IPS-NIHi11 (cell line): ENCODE measurements around the gene GGA3.
A peak's percentile ranks its signal among the peaks of the same experiment; 100 is the strongest.
"Not testable (repeated sequence)": the region's sequence is repeated elsewhere in the genome, so short reads cannot be mapped to it uniquely, and the experiment has no call there.

ENCODE experiments used
- DNase-seq: peaks from one replicate; pipeline ENCODE4 v3.0.0; 2012; ENCODE audit warnings: mixed read lengths, low spot score

Gene GGA3

DNA sequence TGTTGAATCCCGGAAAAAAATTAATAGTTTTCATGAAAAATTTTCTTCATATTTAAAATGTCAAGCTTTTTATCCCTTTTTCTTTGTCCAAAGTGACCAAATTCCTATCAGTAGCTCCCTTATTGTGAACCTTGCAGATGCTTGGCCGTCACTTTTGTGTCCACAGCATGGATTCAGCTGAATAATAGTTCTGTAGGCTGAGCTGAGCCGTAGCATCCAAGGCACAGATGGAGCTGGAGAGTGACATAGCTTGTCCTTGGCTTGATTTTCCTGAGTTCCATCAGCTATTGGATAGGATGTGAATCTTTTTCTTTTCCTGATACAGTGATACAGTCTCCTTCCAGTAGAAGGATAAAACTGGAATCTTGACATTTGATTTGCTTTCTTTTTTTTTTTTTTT is 52.3 kb downstream of the GGA3 start:
- DNase-seq = no peak

GRCh38 chr17:75208161-75208560 is 53.2 kb downstream of the GGA3 start:
- no peak for DNase-seq

DNA sequence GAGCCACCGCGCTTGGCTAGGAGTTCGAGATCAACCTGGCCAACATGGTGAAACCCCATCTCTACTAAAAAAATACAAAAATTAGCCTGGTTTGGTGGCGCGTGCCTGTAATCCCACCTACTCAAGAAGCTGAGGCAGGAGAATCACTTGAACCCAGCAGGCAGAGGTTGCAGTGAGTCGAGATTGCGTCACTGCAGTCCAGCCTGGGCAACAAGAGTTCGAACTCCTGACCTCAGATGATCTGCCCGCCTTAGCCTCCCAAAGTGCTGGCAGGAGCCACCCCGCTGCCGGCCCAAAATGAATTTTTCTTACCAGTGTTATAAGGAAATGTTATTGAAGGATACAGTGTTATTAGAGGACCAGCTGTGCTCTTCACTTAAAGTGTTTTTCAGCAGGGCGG is 53.6 kb downstream of the GGA3 start:
- DNase-seq = no peak

DNA sequence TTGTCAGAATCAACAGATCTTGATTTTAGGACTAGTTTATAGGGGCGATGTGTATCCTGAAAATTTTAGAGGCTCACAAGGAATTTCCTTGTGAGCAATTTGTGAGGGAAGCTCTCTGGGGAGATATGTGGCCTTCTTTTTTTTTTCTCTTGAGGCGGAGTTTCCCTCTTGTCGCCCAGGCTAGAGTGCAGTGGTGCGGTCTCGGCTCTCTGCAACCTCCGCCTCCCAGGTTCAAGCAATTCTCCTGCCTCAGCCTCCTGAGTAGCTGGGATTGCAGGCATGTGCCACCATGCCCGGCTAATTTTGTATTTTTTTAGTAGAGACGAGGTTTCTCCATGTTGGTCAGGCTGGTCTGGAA is 54.4 kb downstream of the GGA3 start:
- not testable (repeated sequence) for DNase-seq

DNA sequence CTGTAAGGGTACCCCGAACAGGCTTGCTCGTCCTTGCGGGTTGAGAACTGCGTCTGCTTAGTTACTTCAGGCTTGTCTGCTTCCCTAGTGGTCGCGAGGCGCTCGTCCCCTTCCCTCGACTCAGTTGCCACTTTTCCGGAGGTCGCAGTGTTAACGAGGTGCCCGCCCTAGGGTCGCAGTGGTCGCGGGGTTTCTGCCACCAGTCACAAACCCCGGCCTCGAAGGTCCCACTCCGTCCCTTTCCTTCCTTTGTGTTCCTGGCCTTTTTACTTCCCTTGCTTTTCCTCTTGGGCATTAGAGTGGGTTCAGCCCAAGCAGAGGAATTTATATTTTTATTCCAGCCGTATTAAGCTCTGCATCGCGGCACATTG is 55.6 kb downstream of the GGA3 start:
- DNase-seq = no peak

GRCh38 chr17:75205037-75205792 is 56.2 kb downstream of the GGA3 start, which contains the start of gene NUP85:
NUP85 (plus strand) TSS chr17:75205679; CDS start chr17:75205762, 83 bp downstream.
- DNase-seq = peak; percentile 100

DNA sequence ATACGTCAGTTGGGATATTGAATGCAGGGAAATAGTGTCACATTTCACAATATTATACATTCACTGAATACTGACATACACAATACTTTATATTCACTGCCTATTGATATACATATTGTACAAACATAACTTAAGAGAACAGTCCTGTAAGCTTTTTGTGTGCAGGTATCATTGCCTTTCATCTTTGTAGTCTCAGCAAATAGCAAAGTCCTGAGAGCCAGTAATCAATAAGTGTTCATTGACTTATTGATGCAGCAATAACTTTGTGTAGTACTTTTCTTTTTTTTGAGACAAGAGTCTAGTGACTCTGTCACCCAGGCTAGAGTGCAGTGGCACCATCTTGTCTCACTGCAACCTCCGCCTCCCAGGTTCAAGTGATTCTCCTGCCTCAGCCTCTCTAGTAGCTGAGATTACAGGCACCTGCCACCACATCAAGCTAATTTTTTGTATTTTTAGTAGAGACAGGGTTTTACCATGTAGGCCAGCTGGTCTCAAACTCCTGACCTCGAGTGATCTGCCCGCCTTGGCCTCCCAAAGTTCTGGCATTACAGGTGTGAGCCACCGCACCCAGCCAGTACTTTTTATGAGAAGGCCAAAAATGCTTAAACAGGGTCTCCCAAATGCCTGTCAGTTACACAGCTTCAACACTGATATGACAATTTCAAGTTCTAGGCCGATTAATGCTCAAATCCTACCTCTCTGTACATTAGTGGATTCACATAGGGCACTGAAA is 61.4 kb downstream of the GGA3 start:
- no peak for DNase-seq

DNA sequence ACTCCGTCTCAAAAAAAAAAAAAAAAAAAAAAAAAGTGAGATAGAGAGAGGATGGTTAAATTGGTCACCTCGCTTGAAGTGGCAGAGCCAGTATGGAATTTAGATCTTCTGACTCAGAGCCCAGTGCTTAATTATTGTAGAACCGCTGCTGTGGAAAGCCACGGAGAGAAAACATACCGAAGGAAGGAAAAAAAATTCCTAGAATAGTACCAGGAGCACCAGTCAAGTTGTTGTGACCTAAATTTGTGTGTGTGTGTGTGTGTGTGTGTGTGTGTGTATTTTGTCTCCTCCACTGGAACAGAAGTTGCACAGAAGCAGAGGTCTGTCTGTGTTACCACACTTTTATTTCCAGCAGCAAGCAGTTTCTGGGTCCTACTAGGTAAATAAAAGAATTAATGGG is 66.5 kb downstream of the GGA3 start:
- no peak for DNase-seq

GRCh38 chr17:75191584-75191983 is 69.8 kb downstream of the GGA3 start:
- no peak for DNase-seq

DNA sequence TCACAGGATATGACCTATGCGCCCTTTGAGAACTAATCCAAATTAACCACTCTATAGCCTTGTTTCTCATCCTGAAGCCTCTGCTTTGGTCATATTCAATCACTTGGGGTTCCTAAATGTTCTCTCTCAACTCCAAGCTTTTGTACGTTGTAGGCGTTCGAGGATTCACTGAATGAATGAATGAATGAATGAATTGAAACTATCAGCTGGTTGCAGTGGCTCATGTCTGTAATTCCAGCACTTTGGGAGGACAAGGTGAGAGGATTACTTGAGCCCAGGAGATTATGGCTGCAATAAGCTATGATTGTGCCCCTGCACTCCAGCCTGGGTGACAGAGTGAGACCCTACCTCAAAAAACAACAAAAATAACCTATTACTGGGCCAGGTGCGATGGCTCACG is 72.8 kb downstream of the GGA3 start:
- DNase-seq = no peak
